Stomach (tissue), 9 donors: Measurements from ENCODE around the gene FARS2. TPM values are rescaled to one million over a fixed set of nuclear protein-coding genes. Genes with fewer than 3 reads are reported as not detected.

Experiments used
- DNase-seq, 2 donors: peaks; one replicate each; pipeline versions ENCODE4 v3.0.0 to v3.0.0-alpha.2; 2013 to 2019
- H3K27ac ChIP-seq, 5 donors: fragments of 200-600 bp in 4 of 5; sonication (generic) in 4 of 5; one replicate each; pipeline ENCODE4 v1.5.1; 2013 to 2019; ENCODE audit warnings: mild to moderate bottlenecking in 1 of 5, moderate library complexity in 1 of 5
- H3K27me3 ChIP-seq, 3 donors: fragments of 200-600 bp; sonication (generic); one replicate each; pipeline ENCODE4 v1.5.1; 2017 to 2019; ENCODE audit warnings: mixed run types in 1 of 3
- H3K36me3 ChIP-seq, 4 donors: fragments of 200-600 bp; sonication (generic); 1 replicate in 3 of 4; 2 replicates in 1 of 4; pipeline ENCODE4 v1.5.1; 2016 to 2019
- H3K4me1 ChIP-seq, 4 donors: fragments of 200-600 bp; sonication (generic); one replicate each; pipeline ENCODE4 v1.5.1; 2016 to 2019
- H3K4me3 ChIP-seq, 4 donors: fragments of 200-600 bp; sonication (generic) in 3 of 4; one replicate each; pipeline ENCODE4 v1.5.1; 2016 to 2019; ENCODE audit warnings: mild to moderate bottlenecking in 1 of 4
- H3K9me3 ChIP-seq, 4 donors: fragments of 200-600 bp; sonication (generic); one replicate each; pipeline ENCODE4 v1.5.1; 2016 to 2019
- EP300 ChIP-seq: sonication (generic); formaldehyde crosslinking; IDR thresholded peaks from one replicate; pipeline ENCODE4 v1.6.1; 2017; ENCODE audit warnings: antibody characterized with exemption
- POLR2A ChIP-seq, 4 donors: fragments of 450-650 bp; IDR thresholded peaks; one replicate each; pipeline ENCODE4 v1.6.1; 2016; ENCODE audit warnings: antibody characterized with exemption in 4 of 4, control low read depth in 2 of 4, mild to moderate bottlenecking in 1 of 4, moderate library complexity in 1 of 4
- POLR2AphosphoS5 ChIP-seq, 3 donors: sonication (generic); formaldehyde crosslinking; IDR thresholded peaks; one replicate each; pipeline ENCODE4 v1.6.1; 2016; ENCODE audit warnings: antibody characterized with exemption in 3 of 3
- WGBS, 5 donors: extraction: QIAGEN DNeasy Blood & Tissue Kit in 3 of 5; methylation state at CpG; one replicate each; pipeline versions ENCODE4 v1.1.5 to v1.1.7; 2013 to 2018; 5-methylcytosine and 5-hydroxymethylcytosine counted together
- intact Hi-C: fragments of 100-400 bp; cut with DNase I; formaldehyde crosslinking; loops from one replicate; pipeline ENCODE4 v1.15.1; 2023; ENCODE audit warnings: low total_unique reads
- polyA plus RNA-seq, 3 donors: library from polyadenylated mRNA; stranded (reverse); fragments of 200-250 nt; gene quantifications; one replicate each; pipeline ENCODE4 v1.2.3, GENCODE V29; 2013
- total RNA-seq, 5 donors: library from RNA; depleted of rRNA; stranded (reverse); fragments of >200 nt; gene quantifications; one replicate each; pipeline versions ENCODE4 v1.1.0 to v1.2.3, GENCODE V29; 2014 to 2016
- TF ChIP-seq, protein P1 (sequence below), 7 experiments: fragments of 450-650 bp in 4 of 7; fragments of 200-600 bp in 3 of 7; sonication (generic) in 3 of 7; IDR thresholded peaks; one replicate each; pipeline ENCODE4 v1.5.1; 2016 to 2019; ENCODE audit warnings: antibody characterized with exemption in 7 of 7, control low read depth in 2 of 7, mild to moderate bottlenecking in 1 of 7
- donor health status: healthy with polysubstance abuse.
- donor health status: Bipolar disorder and iron deficiency.
- donor health status: healthy.

FARS2 gene
- total and polyA plus RNA-seq, 8 donors = 3.8 to 47.8 (median 15.9) TPM

DNA sequence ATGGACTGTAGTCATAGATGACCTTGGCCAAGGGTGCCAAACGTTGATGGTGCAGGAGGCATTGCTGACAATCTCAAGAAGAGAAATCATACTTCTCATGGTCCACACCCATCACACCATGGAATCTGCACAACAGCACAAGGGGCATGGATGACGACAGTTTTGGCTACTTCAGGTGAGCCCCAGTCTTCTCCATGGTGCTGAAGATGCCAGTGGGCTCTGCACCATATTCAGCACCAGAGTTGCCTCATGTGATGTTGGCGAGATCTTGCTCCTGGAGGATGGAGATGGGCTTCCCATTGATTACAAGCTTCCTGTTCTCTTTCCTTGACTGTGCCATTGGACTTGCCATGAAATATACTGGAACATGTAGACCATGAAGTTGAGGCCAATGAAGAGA, 556.6 kb downstream of the FARS2 start:
- TF ChIP-seq, protein P1, sequence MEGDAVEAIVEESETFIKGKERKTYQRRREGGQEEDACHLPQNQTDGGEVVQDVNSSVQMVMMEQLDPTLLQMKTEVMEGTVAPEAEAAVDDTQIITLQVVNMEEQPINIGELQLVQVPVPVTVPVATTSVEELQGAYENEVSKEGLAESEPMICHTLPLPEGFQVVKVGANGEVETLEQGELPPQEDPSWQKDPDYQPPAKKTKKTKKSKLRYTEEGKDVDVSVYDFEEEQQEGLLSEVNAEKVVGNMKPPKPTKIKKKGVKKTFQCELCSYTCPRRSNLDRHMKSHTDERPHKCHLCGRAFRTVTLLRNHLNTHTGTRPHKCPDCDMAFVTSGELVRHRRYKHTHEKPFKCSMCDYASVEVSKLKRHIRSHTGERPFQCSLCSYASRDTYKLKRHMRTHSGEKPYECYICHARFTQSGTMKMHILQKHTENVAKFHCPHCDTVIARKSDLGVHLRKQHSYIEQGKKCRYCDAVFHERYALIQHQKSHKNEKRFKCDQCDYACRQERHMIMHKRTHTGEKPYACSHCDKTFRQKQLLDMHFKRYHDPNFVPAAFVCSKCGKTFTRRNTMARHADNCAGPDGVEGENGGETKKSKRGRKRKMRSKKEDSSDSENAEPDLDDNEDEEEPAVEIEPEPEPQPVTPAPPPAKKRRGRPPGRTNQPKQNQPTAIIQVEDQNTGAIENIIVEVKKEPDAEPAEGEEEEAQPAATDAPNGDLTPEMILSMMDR (IDR thresholded peaks at IDR 0.05) = no peak
- Histone ChIP-seq H3K4me3 (no peak overlapping the region), H3K4me1 (no peaks in the 10 kb centered on the region), H3K9me3 (peaks cover 0 to 14% (median 7%) of the 10 kb centered on the region in 4 donors), H3K27me3 (no peaks in the 10 kb centered on the region), H3K36me3 (no peaks in the 10 kb centered on the region), H3K27ac (no peak overlapping the region)
- DNase-seq = no peak
- WGBS, 5 donors = 79 to 86% (median 81%) methylated on average over 3 of the region's 3 CpGs
- intact Hi-C loops = no loop called here

DNA sequence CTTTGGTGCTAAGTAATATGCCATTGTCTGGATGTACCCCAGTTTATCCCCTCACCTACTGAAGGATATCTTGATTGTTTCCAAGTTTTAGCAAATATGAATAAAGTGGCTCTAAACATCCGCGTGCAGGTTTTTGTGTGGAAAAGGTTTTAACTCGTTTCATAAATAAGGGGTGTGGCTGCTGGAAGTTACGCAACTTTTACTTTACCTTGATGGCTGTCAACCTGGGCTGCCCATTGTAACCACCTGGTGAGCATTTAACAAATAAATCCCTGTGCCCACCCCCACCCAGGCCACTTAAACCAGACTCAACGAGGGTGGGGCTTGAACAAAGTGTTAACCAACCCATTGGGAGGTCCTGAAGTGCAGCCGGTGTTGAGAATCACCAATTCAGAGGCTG, 557.6 kb downstream of the FARS2 start:
- DNase-seq = no peak
- Histone ChIP-seq H3K36me3 (no peaks in the 10 kb centered on the region), H3K27ac (no peak overlapping the region), H3K4me3 (no peak overlapping the region), H3K27me3 (no peaks in the 10 kb centered on the region), H3K4me1 (no peaks in the 10 kb centered on the region), H3K9me3 (peaks cover 0 to 14% (median 4%) of the 10 kb centered on the region in 4 donors)
- WGBS, 5 donors = 55 to 64% (median 60%) methylated on average over 6 of the region's 6 CpGs
- TF ChIP-seq EP300 (no peak), POLR2A (IDR thresholded peaks at IDR 0.05) (no peak), POLR2AphosphoS5 (IDR thresholded peaks at IDR 0.05) (no peak)
- intact Hi-C loops = no loop called here

Other genes with a start within 250 kb of the FARS2 start
- 1 to 10 TPM in 1 of 5 donors, under 1 TPM in 2, not detected in 2; 0.29 to 1.3 (median 0.45) TPM for gene PPP1R3G, start 176.2 kb upstream of the FARS2 start, total RNA-seq
- under 1 TPM; 0.12 to 0.78 (median 0.76) TPM for gene PPP1R3G, start 176.2 kb upstream of the FARS2 start, polyA plus RNA-seq
- 10 to 100 TPM in 3 of 5 donors, under 1 TPM in 1, not detected in 1; 0.58 to 31.4 (median 13.6) TPM for gene LYRM4, start 563 bp upstream of the FARS2 start, total RNA-seq
- gene LYRM4, start 563 bp upstream of the FARS2 start, polyA plus RNA-seq = 10 to 100 TPM; 18.5 to 22.5 (median 22.0) TPM